Liver (tissue), 9 donors: ENCODE data around the gene FRS2. TPM values are rescaled to one million over a fixed set of nuclear protein-coding genes. Genes with fewer than 3 reads are reported as not detected.

Source experiments
- DNase-seq: peaks from one replicate; pipeline ENCODE4 v3.0.0-alpha.2; 2017; ENCODE audit warnings: low spot score
- H3K27ac ChIP-seq, 2 donors: one replicate each; pipeline ENCODE4 v1.7.0; 2013; ENCODE audit warnings: inconsistent platforms in 2 of 2, low read length in 2 of 2, control low read depth in 1 of 2, low read depth in 1 of 2, mild to moderate bottlenecking in 1 of 2
- H3K27me3 ChIP-seq, 4 donors: one replicate each; pipeline versions ENCODE4 v1.6.1 to v1.7.0; 2013; ENCODE audit warnings: low read length in 3 of 4, inconsistent platforms in 1 of 4, mild to moderate bottlenecking in 1 of 4, moderate library complexity in 1 of 4; ENCODE audit not compliant: control insufficient read depth in 4 of 4, insufficient read depth in 4 of 4
- H3K36me3 ChIP-seq, 4 donors: one replicate each; pipeline versions ENCODE4 v1.6.1 to v1.7.0; 2013; ENCODE audit warnings: low read length in 3 of 4, mild to moderate bottlenecking in 3 of 4, low read depth in 1 of 4, moderate library complexity in 1 of 4; ENCODE audit not compliant: control insufficient read depth in 4 of 4, insufficient read depth in 3 of 4
- H3K4me1 ChIP-seq, 4 donors: one replicate each; pipeline versions ENCODE4 v1.6.1 to v1.7.0; 2013; ENCODE audit warnings: low read length in 3 of 4, mild to moderate bottlenecking in 3 of 4, moderate library complexity in 1 of 4; ENCODE audit not compliant: control insufficient read depth in 4 of 4, insufficient read depth in 4 of 4
- H3K4me3 ChIP-seq, 3 donors: one replicate each; pipeline versions ENCODE4 v1.6.1 to v1.7.0; 2013; ENCODE audit warnings: low read length in 3 of 3, control low read depth in 1 of 3, low read depth in 1 of 3, mild to moderate bottlenecking in 1 of 3
- H3K9ac ChIP-seq, 2 donors: one replicate each; pipeline ENCODE4 v1.7.0; 2013; ENCODE audit warnings: low read length in 2 of 2, mild to moderate bottlenecking in 2 of 2, moderate library complexity in 2 of 2, control low read depth in 1 of 2, low read depth in 1 of 2
- H3K9me3 ChIP-seq, 4 donors: one replicate each; pipeline versions ENCODE4 v1.6.1 to v1.7.0; 2013; ENCODE audit warnings: low read length in 3 of 4; ENCODE audit not compliant: control insufficient read depth in 4 of 4
- EGR1 ChIP-seq, 2 donors: IDR thresholded peaks; 2 replicates each; pipeline ENCODE4 v1.6.1; 2016 to 2018; ENCODE audit warnings: antibody characterized with exemption in 2 of 2, low read depth in 2 of 2
- FOXA2 ChIP-seq: IDR thresholded peaks from 2 replicates; pipeline ENCODE4 v1.6.1; 2016; ENCODE audit warnings: antibody characterized with exemption
- GABPA ChIP-seq, 2 donors: IDR thresholded peaks in 1 of 2; conservative IDR thresholded peaks in 1 of 2; 2 replicates each; pipeline ENCODE4 v1.6.1; 2016; ENCODE audit warnings: antibody characterized with exemption in 2 of 2, mild to moderate bottlenecking in 1 of 2, moderate library complexity in 1 of 2
- HNF4A ChIP-seq, 2 donors: conservative IDR thresholded peaks; 2 replicates each; pipeline ENCODE4 v1.6.1; 2016; ENCODE audit warnings: antibody characterized with exemption in 2 of 2, mild to moderate bottlenecking in 2 of 2
- HNF4G ChIP-seq: IDR thresholded peaks from 2 replicates; pipeline ENCODE4 v1.6.1; 2016; ENCODE audit warnings: antibody characterized with exemption
- JUND ChIP-seq, 2 donors: IDR thresholded peaks; 2 replicates each; pipeline ENCODE4 v1.6.1; 2016; ENCODE audit warnings: antibody characterized with exemption in 2 of 2
- NR2F2 ChIP-seq: IDR thresholded peaks from 2 replicates; pipeline ENCODE4 v1.6.1; 2016; ENCODE audit warnings: antibody characterized with exemption
- RAD21 ChIP-seq, 2 donors: IDR thresholded peaks; 2 replicates each; pipeline ENCODE4 v1.6.1; 2016; ENCODE audit warnings: antibody characterized with exemption in 2 of 2, mild to moderate bottlenecking in 2 of 2
- RXRA ChIP-seq, 2 donors: IDR thresholded peaks; 2 replicates each; pipeline ENCODE4 v1.6.1; 2017 to 2018; ENCODE audit warnings: antibody characterized with exemption in 2 of 2, mild to moderate bottlenecking in 1 of 2
- SP1 ChIP-seq: IDR thresholded peaks from 2 replicates; pipeline ENCODE4 v1.6.1; 2018; ENCODE audit warnings: antibody characterized with exemption, mild to moderate bottlenecking
- TAF1 ChIP-seq: conservative IDR thresholded peaks from 2 replicates; pipeline ENCODE4 v1.6.1; 2016; ENCODE audit warnings: antibody characterized with exemption, mild to moderate bottlenecking
- WGBS: extraction: QIAGEN DNeasy Blood & Tissue Kit; methylation state at CpG from one replicate; pipeline ENCODE4 v1.1.7; 2013; 5-methylcytosine and 5-hydroxymethylcytosine counted together
- polyA plus RNA-seq, 2 donors: library from polyadenylated mRNA; stranded (reverse) in 1 of 2; unstranded in 1 of 2; fragments of 200-250 nt in 1 of 2; fragments of >200 nt in 1 of 2; fragmentation: Nextera tagmentation in 1 of 2; extraction: Ambion mirVana in 1 of 2; gene quantifications; one replicate each; pipeline versions ENCODE4 v1.2.1 to v1.2.3, GENCODE V29; 2013 to 2015
- total RNA-seq, 2 donors: library from RNA; depleted of rRNA; stranded (reverse); fragments of >200 nt; gene quantifications; one replicate each; pipeline ENCODE4 v1.2.3, GENCODE V29; 2014
- TF ChIP-seq, protein P1 (sequence below): fragments of 150-350 bp; IDR thresholded peaks from 2 replicates; pipeline ENCODE4 v1.5.1; 2017; ENCODE audit warnings: improper control_type of control experiment, low read depth, low read length; ENCODE audit not compliant: missing input control
- TF ChIP-seq, protein P2 (sequence below): IDR thresholded peaks from 2 replicates; pipeline ENCODE4 v1.6.1; 2016; ENCODE audit warnings: antibody characterized with exemption
- TF ChIP-seq, protein P3 (sequence below): IDR thresholded peaks from 2 replicates; pipeline ENCODE4 v1.6.1; 2016; ENCODE audit warnings: antibody characterized with exemption, mild to moderate bottlenecking
- TF ChIP-seq, protein P4 (sequence below): IDR thresholded peaks from 2 replicates; pipeline ENCODE4 v1.6.1; 2016; ENCODE audit warnings: antibody characterized with exemption
- donor health status: healthy.
- donor health status: healthy.
- donor health status: healthy.
- donor health status: healthy.
- donor health status: healthy.

FRS2 gene
- total and polyA plus RNA-seq, 4 donors, result 7.0 to 24.0 (median 21.9) TPM

DNA sequence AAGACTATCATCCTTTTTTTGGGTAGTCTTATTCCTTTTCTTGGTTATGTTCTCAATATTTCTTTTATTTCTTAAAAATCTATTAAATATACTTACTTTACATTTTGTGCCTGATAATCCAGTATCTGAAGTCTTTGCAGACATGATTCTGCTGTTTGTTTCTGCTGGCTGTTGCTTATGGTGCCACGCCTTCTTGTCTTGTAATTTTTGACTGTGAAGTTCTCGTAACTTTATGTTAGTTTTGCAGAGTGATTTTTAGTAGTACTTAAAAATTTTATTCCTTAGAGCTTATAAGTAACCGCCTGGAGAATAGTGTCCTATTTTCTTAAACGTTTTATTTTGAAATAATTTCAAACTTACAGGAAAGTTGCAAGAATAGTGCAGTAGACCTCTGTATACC, 10.5 kb downstream of the FRS2 start:
- no peaks in the 10 kb centered on the region for H3K36me3 ChIP-seq
- TF ChIP-seq RAD21 (IDR thresholded peaks at IDR 0.05) (no peak), GABPA (IDR thresholded peaks at IDR 0.05 in 1 of 2, conservative IDR thresholded peaks at IDR 0.05 in 1 of 2) (no peak), NR2F2 (no peak), FOXA2 (no peak), HNF4G (no peak), TAF1 (no peak)
- TF ChIP-seq, protein P1, sequence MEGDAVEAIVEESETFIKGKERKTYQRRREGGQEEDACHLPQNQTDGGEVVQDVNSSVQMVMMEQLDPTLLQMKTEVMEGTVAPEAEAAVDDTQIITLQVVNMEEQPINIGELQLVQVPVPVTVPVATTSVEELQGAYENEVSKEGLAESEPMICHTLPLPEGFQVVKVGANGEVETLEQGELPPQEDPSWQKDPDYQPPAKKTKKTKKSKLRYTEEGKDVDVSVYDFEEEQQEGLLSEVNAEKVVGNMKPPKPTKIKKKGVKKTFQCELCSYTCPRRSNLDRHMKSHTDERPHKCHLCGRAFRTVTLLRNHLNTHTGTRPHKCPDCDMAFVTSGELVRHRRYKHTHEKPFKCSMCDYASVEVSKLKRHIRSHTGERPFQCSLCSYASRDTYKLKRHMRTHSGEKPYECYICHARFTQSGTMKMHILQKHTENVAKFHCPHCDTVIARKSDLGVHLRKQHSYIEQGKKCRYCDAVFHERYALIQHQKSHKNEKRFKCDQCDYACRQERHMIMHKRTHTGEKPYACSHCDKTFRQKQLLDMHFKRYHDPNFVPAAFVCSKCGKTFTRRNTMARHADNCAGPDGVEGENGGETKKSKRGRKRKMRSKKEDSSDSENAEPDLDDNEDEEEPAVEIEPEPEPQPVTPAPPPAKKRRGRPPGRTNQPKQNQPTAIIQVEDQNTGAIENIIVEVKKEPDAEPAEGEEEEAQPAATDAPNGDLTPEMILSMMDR, result no peak
- TF ChIP-seq, protein P2, sequence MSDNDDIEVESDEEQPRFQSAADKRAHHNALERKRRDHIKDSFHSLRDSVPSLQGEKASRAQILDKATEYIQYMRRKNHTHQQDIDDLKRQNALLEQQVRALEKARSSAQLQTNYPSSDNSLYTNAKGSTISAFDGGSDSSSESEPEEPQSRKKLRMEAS, result no peak

DNA sequence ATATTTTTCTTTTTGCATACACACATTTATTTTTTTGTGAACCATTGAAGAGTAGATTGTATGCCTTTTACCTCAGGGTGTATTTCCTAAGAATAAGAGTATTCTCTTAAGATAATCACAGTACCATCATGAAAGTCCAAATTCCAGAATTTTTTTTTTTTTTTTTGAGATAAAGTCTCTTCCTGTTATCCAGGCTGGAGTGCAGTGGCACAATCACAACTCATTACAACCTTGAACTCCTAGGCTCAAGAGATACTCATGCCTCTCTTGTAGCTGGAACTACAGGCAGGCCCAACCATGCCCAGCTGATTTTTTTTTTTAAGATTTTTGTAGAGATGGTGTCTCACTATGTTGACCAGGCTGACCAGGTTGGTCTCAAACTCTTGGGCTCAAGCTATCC, 10.9 kb downstream of the FRS2 start:
- no peak for DNase-seq
- H3K27ac ChIP-seq, result no peak overlapping the region
- no peaks in the 10 kb centered on the region for H3K36me3 ChIP-seq
- H3K4me1 ChIP-seq, result peaks cover 2 to 17% (median 10%) of the 10 kb centered on the region in 4 donors
- H3K9me3 ChIP-seq, result no peaks in the 10 kb centered on the region
- no peak overlapping the region for H3K9ac ChIP-seq
- H3K27me3 ChIP-seq, result no peaks in the 10 kb centered on the region
- TF ChIP-seq FOXA2 (no peak), RXRA (IDR thresholded peaks at IDR 0.05) (peak in 1 of 2 donors; percentile 15), HNF4A (conservative IDR thresholded peaks at IDR 0.05) (peak; percentile 39 to 60)
- H3K4me3 ChIP-seq, result no peak overlapping the region

More for the DNA sequence above, 10.5 kb downstream of the FRS2 start:
- 94% methylated on average over 4 of the region's 4 CpGs for WGBS
- Histone ChIP-seq H3K9ac (no peak overlapping the region), H3K27me3 (no peaks in the 10 kb centered on the region), H3K27ac (no peak overlapping the region), H3K4me3 (no peak overlapping the region), H3K9me3 (no peaks in the 10 kb centered on the region), H3K4me1 (peaks cover 2 to 21% (median 12%) of the 10 kb centered on the region in 4 donors)
- no peak for DNase-seq

DNA sequence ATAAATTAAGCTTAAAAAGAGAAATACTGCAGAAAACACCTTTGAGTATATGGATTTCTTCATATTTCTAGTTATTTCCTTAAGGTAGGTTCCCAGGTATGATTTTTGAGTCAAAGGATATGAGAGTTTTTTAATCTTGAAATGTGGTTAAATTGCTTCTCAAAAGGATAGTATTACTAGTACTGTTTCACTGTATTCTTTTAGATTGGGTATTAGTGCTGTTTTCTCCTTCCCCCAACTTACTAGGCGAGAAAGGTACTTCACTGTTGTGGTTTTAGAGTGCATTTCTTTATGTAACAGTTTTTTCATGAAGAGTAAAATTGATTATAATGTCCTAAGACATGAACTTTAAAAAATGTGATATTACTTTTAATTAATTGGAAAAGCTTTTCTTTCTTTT, 13.5 kb downstream of the FRS2 start:
- DNase-seq, result no peak
- TF ChIP-seq, protein P3, sequence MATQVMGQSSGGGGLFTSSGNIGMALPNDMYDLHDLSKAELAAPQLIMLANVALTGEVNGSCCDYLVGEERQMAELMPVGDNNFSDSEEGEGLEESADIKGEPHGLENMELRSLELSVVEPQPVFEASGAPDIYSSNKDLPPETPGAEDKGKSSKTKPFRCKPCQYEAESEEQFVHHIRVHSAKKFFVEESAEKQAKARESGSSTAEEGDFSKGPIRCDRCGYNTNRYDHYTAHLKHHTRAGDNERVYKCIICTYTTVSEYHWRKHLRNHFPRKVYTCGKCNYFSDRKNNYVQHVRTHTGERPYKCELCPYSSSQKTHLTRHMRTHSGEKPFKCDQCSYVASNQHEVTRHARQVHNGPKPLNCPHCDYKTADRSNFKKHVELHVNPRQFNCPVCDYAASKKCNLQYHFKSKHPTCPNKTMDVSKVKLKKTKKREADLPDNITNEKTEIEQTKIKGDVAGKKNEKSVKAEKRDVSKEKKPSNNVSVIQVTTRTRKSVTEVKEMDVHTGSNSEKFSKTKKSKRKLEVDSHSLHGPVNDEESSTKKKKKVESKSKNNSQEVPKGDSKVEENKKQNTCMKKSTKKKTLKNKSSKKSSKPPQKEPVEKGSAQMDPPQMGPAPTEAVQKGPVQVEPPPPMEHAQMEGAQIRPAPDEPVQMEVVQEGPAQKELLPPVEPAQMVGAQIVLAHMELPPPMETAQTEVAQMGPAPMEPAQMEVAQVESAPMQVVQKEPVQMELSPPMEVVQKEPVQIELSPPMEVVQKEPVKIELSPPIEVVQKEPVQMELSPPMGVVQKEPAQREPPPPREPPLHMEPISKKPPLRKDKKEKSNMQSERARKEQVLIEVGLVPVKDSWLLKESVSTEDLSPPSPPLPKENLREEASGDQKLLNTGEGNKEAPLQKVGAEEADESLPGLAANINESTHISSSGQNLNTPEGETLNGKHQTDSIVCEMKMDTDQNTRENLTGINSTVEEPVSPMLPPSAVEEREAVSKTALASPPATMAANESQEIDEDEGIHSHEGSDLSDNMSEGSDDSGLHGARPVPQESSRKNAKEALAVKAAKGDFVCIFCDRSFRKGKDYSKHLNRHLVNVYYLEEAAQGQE, result no peak
- TF ChIP-seq, protein P4, sequence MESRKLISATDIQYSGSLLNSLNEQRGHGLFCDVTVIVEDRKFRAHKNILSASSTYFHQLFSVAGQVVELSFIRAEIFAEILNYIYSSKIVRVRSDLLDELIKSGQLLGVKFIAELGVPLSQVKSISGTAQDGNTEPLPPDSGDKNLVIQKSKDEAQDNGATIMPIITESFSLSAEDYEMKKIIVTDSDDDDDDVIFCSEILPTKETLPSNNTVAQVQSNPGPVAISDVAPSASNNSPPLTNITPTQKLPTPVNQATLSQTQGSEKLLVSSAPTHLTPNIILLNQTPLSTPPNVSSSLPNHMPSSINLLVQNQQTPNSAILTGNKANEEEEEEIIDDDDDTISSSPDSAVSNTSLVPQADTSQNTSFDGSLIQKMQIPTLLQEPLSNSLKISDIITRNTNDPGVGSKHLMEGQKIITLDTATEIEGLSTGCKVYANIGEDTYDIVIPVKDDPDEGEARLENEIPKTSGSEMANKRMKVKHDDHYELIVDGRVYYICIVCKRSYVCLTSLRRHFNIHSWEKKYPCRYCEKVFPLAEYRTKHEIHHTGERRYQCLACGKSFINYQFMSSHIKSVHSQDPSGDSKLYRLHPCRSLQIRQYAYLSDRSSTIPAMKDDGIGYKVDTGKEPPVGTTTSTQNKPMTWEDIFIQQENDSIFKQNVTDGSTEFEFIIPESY, result no peak
- TF ChIP-seq, protein P1, result no peak
- TF ChIP-seq RAD21 (IDR thresholded peaks at IDR 0.05) (no peak), HNF4A (conservative IDR thresholded peaks at IDR 0.05) (no peak), JUND (IDR thresholded peaks at IDR 0.05) (no peak), NR2F2 (no peak), FOXA2 (no peak), GABPA (IDR thresholded peaks at IDR 0.05 in 1 of 2, conservative IDR thresholded peaks at IDR 0.05 in 1 of 2) (no peak), RXRA (IDR thresholded peaks at IDR 0.05) (no peak), SP1 (no peak), EGR1 (IDR thresholded peaks at IDR 0.05; ENCODE audit: low read depth in 2 of 2) (no peak)
- TF ChIP-seq, protein P2, result no peak
- Histone ChIP-seq H3K36me3 (peaks cover 0 to 4% (median 0%) of the 10 kb centered on the region in 4 donors), H3K27me3 (no peaks in the 10 kb centered on the region), H3K9me3 (peaks cover 0 to 4% (median 1%) of the 10 kb centered on the region in 4 donors), H3K4me3 (no peak overlapping the region), H3K27ac (no peak overlapping the region), H3K9ac (no peak overlapping the region), H3K4me1 (peaks cover 2 to 21% (median 8%) of the 10 kb centered on the region in 4 donors)
- 98% methylated on average over 1 of the region's 1 CpG for WGBS
